Inflammatory macrophage treated with lipopolysaccharide for 1 hour (primary cell): ENCODE measurements around the gene DUOXA2.
"Not testable (repeated sequence)": the region's sequence is repeated elsewhere in the genome, so short reads cannot be mapped to it uniquely, and the experiment has no call there.

ENCODE experiments used
- DNase-seq, 2 donors: peaks; one replicate each; pipeline ENCODE4 v3.0.0-alpha.2; 2020 to 2022

DUOXA2 gene

DNA sequence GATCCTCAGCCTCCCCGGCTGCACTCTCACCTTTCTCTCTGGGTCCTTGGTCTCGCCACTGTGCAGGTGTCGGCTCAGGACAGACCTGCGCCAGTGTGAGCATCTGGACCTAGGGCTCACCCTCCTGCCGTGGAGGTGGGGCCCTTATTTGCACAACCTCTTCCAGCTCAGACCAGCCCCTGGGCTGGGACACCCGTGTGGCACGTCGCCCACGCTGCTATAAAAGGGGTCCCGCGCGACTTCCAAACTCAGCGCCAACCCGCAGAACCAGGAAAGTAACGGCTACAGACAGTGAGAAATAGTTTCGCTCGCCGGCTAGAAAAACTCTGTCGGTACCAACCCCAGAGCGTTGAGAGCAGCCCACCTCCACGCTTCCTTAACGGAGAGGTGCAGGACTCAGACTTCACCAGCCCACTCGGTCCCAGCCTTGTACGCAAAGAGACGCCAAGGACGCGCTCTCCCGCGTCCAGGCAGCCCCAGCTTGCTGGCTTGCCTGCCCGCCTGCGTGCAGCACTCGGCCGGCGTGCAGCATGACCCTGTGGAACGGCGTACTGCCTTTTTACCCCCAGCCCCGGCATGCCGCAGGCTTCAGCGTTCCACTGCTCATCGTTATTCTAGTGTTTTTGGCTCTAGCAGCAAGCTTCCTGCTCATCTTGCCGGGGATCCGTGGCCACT, at the start of gene DUOXA2, which contains the start of gene DUOX2:
TSS of gene DUOXA2 (plus strand) at position 251 of the 675 bp plus-strand sequence. CDS start at position 531, 280 bp downstream.
TSS of gene DUOX2 (minus strand) at position 97 of the 675 bp plus-strand sequence. CDS start 761 bp downstream, outside the sequence.
- no peak for DNase-seq

DNA sequence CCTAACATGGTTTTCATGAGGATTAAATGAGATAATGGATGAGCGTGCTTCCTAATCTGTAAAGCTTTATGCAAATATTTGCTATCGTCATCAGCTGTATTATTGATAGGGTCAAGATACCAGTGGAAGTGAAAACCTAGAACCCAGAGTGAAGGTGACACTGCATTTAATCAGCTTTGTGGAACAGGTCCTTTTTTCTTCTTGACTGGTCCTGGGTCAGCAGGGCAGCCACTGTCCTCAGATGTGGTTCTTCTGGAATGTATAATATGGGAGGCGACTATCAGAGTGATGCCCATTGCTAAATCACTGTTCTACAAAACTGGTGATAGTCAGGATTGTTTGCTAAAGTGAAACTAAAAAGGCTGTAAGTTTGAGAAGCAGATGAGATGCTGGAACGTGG, 49.7 kb upstream of the DUOXA2 start:
- DNase-seq, result no peak

DNA sequence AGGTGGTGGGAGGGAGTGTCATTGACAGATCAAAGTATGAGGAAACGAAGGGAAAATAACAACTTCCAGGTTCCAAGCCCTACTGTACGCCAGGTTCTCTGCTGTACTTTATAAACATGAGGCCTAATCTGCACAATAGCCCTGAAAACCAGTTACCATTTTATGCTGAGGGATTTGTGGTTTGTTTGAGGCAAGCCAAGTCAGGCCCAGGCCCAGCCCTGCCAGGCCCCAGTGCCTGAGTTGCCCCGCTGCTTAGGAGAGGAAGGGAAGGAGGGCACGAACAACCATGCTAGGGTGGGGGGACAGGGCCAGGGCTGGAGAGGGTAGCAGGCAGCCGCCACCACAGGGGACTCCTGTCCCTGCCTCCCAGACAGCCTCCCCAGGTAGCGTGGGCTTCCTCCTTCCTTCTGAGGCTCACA, 44.2 kb upstream of the DUOXA2 start:
- not testable (repeated sequence) for DNase-seq

DNA sequence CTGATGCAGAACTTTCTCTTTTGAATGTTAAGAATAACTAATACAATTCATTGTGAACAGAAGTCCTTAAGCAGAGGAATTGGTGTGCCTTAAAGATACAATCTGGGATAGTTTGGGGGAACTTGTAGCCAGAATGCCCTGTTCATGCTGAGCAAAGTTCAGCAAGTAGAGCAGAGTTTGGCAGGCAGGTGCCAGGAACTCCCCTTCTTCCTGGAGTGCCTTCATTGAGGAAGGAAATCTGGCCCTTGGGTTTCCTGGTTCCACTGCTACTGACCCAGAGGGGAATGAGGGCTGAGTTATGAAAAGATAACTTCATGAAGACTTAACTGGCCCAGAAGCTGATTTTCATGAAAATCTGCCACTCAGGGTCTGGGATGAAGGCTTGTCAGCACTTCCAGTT, 40.5 kb upstream of the DUOXA2 start:
- not testable (repeated sequence) for DNase-seq

DNA sequence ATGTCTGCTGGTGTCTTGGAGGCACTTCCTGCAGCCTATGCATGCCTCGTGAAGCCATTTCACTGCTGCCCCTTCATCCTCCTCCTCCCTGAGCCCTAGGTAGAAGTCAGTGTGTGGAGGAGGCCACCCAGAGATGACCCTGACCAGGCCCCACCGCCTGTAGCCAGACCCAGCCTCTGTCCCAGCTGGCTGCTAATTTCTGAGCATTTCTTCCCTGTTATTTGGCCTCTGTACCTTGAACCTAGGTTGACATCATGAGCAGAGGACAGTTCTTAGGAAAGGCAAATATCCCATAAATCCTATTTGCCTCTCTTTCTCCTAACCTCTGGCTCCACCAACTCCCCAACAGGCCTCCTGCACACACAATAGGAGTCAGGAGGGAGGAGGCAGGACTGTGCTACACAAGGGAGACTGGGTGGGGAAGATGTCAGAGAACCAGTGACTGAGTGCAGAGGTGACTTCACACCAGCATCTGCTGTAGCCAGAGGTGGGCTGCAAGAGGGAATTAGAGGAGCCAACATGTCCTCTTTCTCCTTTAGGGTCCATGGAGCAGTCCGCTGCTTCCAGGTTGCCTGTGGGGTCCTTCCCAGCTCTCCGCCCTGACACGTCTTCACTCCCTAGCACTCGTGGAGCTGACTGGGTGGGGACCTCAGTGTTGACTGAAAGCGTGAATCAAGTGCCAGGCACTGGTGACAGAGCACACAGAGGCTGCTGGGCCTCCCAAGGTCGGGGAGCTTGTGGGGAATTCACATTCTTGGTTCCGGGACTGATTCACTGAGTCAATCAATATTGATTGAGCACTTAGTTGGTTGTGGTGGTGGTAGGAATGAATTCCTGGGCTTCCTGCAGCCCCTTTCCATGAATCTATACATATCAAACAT, 38.4 kb upstream of the DUOXA2 start:
- not testable (repeated sequence) for DNase-seq

DNA sequence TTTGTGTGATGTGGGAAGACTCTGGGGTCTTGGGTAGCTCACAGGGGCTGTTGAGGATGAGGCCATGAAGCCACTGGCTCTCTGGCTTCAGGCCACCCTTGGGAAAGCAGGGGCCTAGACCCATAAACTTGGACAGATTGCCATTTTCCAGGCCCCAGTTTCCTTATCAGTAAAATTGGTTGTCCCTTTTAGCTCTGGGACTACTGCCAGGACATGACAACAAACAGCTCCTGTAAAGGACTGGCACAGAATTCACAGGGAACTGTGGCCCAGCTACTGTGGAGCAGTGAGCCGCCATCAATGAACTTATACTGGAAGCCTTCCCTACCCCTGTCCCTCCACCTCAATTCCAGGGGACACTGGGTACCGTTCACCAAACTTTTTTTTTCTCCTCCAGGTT, 36.7 kb upstream of the DUOXA2 start:
- DNase-seq, result not testable (repeated sequence)

DNA sequence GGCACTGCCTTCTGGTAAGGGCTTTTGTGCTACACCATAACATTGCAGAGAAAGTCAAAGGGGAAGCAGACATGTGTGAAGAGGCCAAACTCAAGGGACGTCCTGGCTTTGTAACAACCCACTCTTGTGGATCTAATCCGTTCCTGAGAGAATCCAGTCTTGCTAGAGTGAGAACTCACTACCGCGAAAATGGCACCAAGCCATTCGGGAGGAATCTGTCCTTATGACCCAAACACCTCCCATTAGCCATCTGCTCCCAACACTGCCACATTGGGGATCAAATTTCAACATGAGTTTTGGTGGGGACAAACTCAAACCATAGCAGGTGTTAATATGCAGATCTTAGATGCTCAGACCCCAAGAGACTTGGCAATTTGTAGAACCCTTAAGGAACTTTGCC, 34.9 kb upstream of the DUOXA2 start:
- not testable (repeated sequence) for DNase-seq

DNA sequence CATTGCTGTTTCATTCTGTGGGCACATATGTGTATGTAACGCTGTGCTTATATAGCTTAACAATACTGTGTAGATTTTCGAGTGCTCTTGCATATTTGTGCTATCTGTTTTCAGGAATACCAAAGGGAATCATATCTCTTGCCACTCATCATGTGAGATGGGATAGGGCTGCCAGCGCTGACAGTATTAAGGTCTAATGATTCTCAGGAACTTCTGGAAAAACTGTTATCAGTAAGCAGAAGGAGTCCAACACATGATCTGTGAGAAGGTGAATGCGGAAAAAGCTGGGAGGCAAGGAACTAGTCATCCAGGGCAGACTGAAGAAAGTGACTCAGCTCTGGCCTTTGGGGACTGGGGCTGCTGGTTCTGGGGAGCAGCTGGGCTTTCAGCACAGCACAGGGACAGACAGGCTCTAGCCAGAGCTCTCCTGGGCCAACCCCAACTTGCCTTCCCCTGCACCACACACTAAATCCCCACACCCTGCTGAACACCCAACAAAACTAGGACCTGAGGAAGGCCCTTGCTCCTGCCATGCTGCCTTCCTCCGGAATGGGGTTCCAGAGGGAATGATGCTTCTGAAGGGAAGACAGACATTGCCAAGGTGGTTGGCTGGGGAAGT, 34.4 kb upstream of the DUOXA2 start:
- not testable (repeated sequence) for DNase-seq

DNA sequence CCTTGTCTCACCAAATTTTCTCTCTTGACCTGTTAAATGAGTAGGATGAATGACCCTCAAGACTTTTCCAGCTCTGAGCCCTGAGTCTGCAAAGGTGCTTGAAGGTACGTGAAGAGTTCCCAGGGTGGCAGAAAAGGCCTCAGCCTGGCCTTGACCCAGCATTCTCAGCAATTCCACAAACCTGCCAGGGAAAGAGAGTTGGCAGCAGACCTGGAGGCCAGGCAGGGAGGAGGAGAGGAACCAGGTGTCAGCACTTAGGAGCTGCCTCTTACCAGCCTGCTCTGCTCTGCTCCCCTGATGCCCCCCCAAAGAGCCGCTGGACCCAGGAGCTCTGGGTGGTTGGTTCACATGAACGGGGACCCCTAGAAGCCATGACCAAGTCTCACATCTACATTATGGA, 33.5 kb upstream of the DUOXA2 start:
- DNase-seq, result not testable (repeated sequence)

DNA sequence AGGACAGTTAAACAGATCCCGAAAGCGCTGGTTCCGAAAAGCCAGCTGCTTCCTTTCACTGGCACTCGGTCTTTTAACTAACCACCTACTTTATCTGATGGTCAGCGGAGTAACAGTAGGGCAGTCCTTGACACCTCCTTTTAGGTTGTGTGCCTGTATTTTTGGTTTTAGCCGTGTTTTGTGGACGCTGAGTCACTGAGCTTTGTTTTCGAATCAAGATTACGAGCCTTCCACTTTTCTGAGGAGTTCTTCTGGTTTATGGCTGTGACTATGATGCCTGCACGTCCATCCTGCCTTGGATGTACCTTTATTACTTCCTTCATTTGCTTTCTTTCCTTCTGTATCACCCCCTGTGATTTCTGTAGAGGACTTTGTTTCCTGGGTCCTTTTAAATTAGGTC, 31.7 kb upstream of the DUOXA2 start:
- DNase-seq, result not testable (repeated sequence)

DNA sequence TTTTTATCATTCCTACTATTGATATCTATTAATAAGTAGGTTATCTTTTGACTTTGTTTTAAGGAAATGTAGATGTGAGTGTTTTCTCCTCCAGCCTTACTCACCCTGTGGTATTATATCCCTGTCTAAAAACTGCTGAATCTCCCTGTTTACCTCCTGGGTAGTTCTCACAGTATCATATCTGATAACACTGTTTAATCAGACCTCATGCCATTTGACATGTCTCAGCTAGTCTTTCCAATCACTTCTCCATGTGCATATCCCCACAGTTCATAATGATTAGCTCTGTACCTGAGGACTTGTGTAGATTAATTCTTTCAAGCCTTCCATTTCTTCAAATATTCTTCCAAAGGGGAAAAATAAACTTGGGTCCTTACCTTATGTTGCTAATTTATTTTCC, 30.9 kb upstream of the DUOXA2 start:
- no peak for DNase-seq

DNA sequence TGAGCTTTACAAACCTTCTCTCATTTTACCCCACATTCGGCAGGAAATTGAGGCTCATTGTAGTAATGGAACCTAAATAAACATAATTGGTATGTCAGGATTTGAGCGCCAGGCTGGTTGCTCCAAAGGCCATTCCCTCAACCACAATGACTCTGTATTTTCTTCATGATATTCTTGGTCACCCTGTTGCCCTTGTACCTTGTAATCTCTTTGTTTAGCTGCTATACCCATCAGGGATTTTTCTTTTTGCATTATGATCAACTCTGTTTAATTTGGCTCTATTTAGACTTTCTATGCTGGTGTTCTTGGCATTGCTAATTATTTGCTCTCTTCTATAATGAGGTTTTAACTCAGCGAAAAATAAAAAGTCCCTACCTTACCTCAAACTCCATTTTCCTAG, 30.0 kb upstream of the DUOXA2 start:
- no peak for DNase-seq

DNA sequence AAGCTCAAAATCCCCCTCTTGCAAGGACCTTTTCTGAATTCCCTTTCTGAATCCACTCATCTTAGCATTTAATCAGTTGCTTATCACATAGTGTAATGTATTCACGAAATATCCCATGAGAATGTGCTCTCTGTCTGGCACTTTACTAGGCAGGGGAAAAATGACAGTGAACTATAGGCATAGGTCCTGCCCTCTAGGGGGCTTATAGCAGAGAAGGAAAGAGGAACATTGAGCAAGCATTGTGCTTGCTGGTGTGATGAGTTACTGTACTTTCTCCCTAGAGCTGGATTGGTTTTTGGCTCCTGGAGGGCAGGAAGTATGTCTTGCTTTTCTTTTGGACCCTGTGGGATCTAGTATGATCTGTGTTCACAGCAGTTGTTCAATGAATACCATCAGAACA, 26.6 kb upstream of the DUOXA2 start:
- DNase-seq, result no peak

DNA sequence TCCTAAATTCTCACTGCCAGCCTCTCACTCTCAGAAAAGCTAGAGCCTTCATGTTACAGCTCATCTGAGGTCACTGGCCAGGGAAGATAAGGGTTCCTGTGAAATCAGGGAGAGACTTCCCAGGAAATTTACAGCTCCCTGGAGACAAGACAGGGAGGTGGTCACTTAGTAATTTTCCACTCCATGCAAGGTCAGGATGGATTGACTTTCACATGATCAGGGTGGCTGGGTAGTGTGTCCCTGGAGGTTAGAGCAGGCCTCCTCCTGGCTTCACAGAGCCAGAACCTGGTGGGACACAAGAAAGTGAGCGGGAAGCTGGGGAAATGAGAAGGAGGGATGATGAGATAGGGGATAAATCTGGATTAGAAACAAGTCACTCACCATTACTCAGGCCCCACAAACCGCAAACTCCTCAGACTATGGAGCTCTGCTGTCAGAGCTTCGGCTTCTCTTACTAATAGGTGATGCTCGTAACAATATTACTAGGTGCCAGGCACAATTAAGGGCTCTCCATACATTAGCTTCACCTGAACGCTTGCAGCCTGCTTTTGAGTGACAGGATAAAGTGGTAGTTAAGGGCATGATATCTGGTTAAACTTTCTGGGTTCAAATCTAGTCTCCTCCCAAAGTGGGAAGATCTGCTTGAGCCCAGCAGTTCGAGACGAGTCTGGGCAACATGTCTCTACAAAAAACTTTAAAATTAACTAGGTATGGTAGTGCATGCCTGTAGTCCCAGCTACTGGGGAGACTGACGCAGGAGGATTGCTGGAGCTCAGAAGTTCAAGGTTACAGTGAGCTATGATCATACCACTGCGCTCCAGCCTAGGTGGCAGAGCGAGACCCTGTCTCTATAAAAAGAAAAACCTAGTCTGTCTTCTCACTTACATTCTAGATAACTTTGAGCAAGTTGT, 25.1 kb upstream of the DUOXA2 start:
- DNase-seq, result no peak

DNA sequence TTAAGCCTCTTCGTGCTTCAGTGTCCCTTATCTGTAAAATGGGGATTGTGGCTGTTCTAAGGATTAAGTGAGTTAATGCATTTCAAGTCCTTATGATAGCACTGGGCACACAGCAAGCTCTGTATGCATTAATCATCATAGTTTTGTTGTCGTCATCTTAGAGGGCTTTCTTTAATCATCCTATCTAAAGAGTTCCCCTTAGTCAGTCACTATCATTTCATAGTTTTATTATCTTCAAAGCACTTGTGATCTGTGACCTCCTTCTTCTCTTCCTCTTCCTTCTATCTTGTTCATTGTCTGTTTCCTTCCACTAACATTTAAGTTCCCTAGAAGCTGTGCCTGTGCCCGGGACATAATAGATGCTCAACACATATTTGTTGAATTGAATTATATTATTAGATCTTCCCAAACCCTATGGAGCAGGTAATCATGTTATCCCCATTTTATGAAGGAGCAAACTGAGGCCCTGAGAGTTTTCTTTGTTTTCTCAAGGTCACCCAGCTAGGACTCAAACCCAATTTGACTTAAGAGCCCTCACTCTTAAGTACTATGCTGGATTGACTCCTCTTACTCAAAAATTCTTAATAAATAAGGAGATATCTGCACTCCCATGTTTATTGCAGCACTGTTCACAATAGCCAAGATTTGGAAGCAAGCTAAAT, 24.3 kb upstream of the DUOXA2 start:
- DNase-seq, result no peak

DNA sequence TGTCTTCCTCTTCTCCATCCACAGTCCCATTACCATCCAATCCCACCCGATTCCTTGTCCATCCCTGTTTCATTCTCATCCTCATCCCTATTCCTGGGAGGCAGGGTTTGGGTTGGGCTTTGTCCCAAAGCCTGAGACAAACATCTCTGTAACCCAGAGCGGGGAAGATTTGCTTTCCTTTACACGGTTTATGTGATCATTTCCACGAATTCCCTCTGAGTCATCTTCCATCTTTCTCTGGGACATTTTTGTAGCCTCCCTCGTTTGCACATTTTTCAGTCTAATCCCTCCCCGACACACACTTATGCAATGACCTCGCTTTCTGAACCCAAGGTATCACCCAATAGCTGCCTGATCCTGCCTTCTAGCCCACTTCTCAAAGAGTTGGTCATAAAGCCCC, 23.0 kb upstream of the DUOXA2 start:
- DNase-seq, result no peak

DNA sequence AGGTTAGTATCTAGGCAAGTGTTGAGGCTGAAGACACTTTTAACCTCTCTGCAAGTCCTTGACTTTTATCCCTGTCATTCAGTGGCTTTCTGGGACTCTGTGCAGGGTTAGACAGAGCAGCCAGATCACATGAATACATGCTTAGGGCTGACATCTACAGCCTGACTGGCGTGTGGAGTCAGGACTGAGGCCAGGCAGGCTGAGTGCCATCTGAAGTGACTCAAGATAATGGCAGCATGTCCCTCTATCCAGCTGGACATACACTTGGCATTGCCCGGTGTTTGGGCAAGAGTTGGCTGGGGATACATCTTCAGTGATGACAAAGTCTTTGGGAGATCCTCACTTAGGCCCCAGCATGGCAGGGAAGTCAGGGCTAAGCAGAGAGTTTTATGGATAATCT, 22.6 kb upstream of the DUOXA2 start:
- DNase-seq, result no peak

DNA sequence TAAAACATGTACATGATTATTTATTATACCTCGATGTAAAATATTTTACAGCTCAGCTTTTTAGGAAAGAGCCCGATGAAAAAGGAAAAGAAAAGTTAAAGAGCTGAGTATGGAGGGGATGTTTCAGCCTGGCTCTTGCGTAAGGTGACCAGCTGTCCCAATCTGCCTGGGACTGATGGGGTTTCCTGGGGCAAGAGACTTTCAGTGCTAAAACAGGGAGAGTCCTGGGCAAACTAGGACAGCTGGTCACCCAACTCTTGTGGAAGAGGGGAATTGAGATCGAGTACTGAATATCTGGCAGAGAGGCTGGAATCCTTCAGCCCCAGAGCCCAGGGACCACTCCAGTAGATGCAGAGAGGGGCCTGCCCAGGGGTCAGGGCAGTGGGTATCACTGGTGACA, 21.1 kb upstream of the DUOXA2 start:
- peak in 1 of 2 donors; percentile 9 for DNase-seq

DNA sequence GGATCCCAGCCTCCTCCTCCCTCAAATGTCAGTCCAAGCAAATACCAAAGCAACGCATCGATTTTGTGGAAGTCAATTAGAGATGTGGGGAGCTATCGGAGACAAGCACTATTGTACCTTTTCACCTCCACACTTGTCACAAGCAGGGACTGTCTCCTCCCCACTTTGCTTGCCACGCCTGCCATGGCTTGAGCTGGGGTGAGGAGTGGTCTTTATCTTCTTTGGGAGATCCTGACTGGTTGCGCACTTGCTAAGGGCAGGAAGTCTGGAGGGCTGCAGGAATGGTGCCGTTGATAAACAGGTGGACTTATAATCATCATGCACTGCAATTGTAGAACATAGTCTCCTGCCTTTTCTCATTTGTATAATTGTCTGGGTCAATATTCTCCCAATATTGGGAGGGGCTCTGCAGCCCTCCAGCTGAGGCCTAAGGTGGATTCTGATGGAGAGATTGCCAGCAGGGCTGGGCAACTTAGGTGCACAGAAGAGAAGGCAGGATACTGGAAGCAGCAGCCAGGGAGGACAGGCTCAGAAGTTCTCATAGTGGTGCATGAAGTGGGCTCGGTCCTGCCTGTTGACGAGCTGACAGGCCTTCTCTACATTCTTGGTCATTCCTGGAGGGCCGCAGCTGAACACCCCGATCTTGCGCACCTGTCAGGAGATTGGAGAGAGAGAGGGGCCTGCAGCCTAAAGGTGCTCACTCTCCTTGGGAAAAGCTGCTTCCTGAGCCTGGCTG, 20.3 kb upstream of the DUOXA2 start:
- no peak for DNase-seq

DNA sequence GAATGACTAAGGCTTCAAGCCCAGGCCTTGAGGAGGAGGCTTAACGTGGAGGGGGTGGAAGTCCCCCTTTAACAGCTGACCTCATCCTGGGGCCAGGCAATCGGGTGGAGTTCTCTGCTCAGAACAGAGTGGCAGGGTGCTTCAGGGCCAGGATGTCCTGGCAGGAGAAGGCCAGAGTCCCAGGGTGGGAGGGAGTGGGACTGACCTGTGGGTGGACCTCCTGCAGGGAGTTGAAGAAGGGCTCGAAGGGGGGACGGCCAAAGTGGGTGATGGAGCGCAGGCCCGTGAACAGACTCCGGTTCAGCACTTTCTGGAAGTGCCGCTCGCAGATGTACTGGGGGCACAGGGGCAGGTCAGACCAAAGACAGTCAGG, 19.8 kb upstream of the DUOXA2 start:
- no peak for DNase-seq

DNA sequence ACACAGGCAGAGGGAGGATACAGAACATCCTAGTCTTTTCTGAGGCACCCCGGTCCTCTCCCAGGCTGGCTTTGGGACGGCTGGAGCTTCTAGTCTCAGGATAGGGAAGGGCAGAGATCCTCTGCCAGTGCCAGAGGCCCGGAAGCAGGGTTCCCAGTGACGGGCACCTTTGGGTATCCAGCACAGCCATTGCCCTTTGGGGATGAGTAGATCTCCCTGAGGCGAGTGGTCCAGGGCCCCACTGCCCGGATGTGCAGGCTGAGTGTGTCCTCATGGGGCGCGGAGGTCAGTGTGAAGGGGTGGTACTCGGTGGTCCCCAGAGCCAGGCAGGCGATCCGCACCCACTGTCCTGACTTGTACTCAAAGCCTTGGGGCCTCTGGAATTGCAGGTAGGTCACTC, 18.5 kb upstream of the DUOXA2 start:
- no peak for DNase-seq
